Activated CD4-positive, alpha-beta T cell treated with anti-CD3 and anti-CD28 coated beads for 36 hours (primary cell): ENCODE data around the gene TTC32. TPM values are rescaled to one million over a fixed set of nuclear protein-coding genes. Genes with fewer than 3 reads are reported as not detected.

ENCODE experiments used
- ATAC-seq: fragments of 200-7000 bp; cut with Tn5 transposase; one replicate; pipeline ENCODE4 v1.10.0; 2021; ENCODE audit warnings: mild to moderate bottlenecking, moderate library complexity
- CTCF ChIA-PET: fragments of 350-600 bp; sonication (Branson Sonifier 250); formaldehyde crosslinking; loops from one replicate; lab custom pipeline; 2021; ENCODE audit warnings: antibody characterized with exemption; lab: Charles Lee
- POLR2A ChIA-PET: fragments of 350-600 bp; sonication (Branson Sonifier 250); formaldehyde crosslinking; loops from one replicate; lab custom pipeline; 2021; ENCODE audit warnings: antibody characterized with exemption, inconsistent platforms; lab: Charles Lee
- DNase-seq: peaks from one replicate; pipeline ENCODE4 v3.0.0-alpha.2; 2020
- H3K27ac Mint-ChIP-seq: one replicate; pipeline ENCODE4 v1.8.0; 2021; ENCODE audit warnings: mixed read lengths
- H3K27me3 Mint-ChIP-seq: one replicate; pipeline ENCODE4 v1.8.0; 2021; ENCODE audit warnings: mixed read lengths
- H3K36me3 Mint-ChIP-seq: one replicate; pipeline ENCODE4 v1.8.0; 2021; ENCODE audit warnings: low read depth, mixed read lengths
- H3K4me1 Mint-ChIP-seq: one replicate; pipeline ENCODE4 v1.8.0; 2021; ENCODE audit warnings: mixed read lengths
- H3K4me3 Mint-ChIP-seq: one replicate; pipeline ENCODE4 v1.8.0; 2021; ENCODE audit warnings: mild to moderate bottlenecking, moderate library complexity, mixed read lengths
- H3K9me3 Mint-ChIP-seq: one replicate; pipeline ENCODE4 v1.8.0; 2021; ENCODE audit warnings: low read depth, mixed read lengths
- intact Hi-C, 2 experiments: fragments of 100-400 bp; cut with DNase I in 1 of 2; cut with micrococcal nuclease in 1 of 2; formaldehyde crosslinking; loops; one replicate each; pipeline versions ENCODE4 v1.14.2 to v1.15.1; 2022 to 2024; cut with DNase I, micrococcal nuclease
- total RNA-seq, 2 experiments: library from RNA; stranded (reverse); gene quantifications; one replicate each; pipeline ENCODE4 v1.2.3, GENCODE V29; 2021

TTC32 gene
- total RNA-seq, 2 experiments from 2014 or later = 8.8 to 15.7 TPM

DNA sequence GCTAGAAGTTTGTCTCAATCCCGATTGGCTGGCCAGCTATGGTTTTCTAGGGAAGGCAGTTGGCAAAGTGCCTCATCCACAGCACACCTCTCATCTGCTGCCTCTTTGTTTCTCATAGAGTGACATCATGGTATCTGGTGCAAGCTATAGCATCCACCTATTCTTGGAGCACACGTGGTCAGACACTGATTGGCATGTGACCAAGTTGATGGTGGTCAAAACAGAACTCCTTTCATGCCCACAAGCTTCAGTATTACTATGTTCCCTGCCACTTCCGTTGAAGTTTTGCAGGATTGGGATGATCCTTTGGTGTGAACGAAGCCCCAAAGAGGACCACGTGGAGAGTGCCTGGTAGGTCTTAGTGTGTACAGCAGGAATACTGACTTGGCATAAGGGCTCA lies 28.8 kb downstream of the TTC32 start:
- peaks cover 17% of the 10 kb centered on the region for H3K4me1 Mint-ChIP-seq
- H3K9me3 Mint-ChIP-seq = no peaks in the 10 kb centered on the region
- H3K27me3 Mint-ChIP-seq = no peaks in the 10 kb centered on the region
- H3K27ac Mint-ChIP-seq = no peak overlapping the region
- no peak for DNase-seq
- POLR2A ChIA-PET = no interaction called here
- no peak overlapping the region for H3K4me3 Mint-ChIP-seq
- no peak for ATAC-seq
- intact Hi-C loops = no loop called here
- CTCF ChIA-PET = interaction anchor here (1.0 kb wide), 1 partner anchor 10 kb away, joined by 3 read pairs; no protein-coding TSS in a partner anchor
- peaks cover 9% of the 10 kb centered on the region for H3K36me3 Mint-ChIP-seq

DNA sequence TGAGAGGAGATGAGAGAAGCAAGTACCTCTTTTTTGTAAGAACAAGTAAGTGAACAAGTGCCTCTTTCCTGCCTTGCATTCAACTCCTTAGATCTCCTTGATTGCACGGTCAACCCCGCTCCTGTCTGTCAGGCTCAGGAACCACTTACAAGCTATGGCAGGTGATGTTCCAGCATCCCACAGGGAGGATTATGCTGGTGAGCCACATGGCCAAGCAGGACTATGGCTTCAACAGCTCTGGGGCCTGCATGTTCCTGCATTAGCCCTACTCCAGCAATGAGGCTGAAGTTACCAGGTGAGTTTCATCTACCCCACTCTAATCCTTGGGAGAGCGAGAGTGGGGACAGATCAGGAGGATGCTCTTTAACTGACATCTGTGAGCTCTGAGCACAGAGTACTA lies 29.5 kb downstream of the TTC32 start:
- intact Hi-C loops = no loop called here

DNA sequence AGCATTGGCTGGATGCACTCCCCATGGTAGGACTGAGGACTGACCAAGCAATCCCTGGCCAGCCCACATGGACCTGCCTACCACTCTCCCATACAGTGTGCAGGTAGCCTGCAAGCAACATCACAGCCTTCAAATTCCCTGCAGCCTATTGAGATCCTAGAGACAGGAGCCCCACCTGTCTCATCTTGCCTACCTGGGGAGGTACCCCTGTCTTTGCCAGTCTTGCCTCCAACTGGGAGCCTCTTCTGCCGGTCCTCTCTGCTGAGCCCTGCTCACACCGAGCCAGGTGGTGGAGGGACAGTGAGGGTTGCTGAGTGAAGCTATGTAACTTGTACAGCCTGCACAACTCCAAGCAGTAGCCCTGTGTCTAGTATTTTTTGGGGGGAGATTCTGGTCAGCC lies 29.9 kb downstream of the TTC32 start:
- peaks cover 20% of the 10 kb centered on the region for H3K4me1 Mint-ChIP-seq
- H3K4me3 Mint-ChIP-seq = no peak overlapping the region
- intact Hi-C loops = no loop called here
- no peak overlapping the region for H3K27ac Mint-ChIP-seq
- ATAC-seq (no peak), DNase-seq (no peak)
- POLR2A ChIA-PET = no interaction called here
- peaks cover 4% of the 10 kb centered on the region for H3K36me3 Mint-ChIP-seq
- no peaks in the 10 kb centered on the region for H3K27me3 Mint-ChIP-seq
- CTCF ChIA-PET = interaction anchor here (0.5 kb wide), 1 partner anchor 145 kb away, joined by 3 read pairs; no protein-coding TSS in a partner anchor
- no peaks in the 10 kb centered on the region for H3K9me3 Mint-ChIP-seq

More for the DNA sequence above, 29.5 kb downstream of the TTC32 start:
- H3K4me1 Mint-ChIP-seq = peaks cover 20% of the 10 kb centered on the region
- ChIA-PET CTCF (no interaction called here), POLR2A (no interaction called here)
- DNase-seq (no peak), ATAC-seq (no peak)
- H3K36me3 Mint-ChIP-seq = peaks cover 6% of the 10 kb centered on the region
- no peaks in the 10 kb centered on the region for H3K9me3 Mint-ChIP-seq
- no peak overlapping the region for H3K27ac Mint-ChIP-seq
- H3K4me3 Mint-ChIP-seq = no peak overlapping the region
- no peaks in the 10 kb centered on the region for H3K27me3 Mint-ChIP-seq

DNA sequence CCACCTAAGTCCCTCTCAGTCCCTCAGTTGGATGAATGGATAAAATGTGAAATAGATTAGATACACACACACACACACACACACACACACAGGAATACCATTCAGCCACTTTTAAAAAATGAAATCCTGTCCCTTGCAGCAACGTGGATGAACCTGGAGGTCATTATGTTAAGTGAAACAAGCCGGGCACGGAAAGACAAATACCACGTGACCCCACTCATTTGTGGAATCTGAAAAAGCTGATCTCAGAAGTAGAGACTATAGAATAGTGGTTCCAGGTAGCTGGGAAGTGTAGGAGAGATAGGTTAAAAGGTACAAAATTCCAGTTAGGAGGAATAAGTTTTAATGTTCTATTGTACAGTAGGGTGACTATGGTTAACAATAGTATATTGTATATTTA lies 31.0 kb downstream of the TTC32 start:
- Mint-ChIP-seq H3K4me1 (peaks cover 20% of the 10 kb centered on the region), H3K4me3 (no peak overlapping the region), H3K9me3 (no peaks in the 10 kb centered on the region), H3K27me3 (no peaks in the 10 kb centered on the region), H3K36me3 (no peaks in the 10 kb centered on the region), H3K27ac (no peak overlapping the region)
- DNase-seq (no peak), ATAC-seq (no peak)
- intact Hi-C loops = no loop called here
- CTCF ChIA-PET = interaction anchor here (0.6 to 1.1 kb wide), 2 partner anchors 9 to 521 kb away, joined by 3 read pairs; no protein-coding TSS in a partner anchor
- POLR2A ChIA-PET = no interaction called here

DNA sequence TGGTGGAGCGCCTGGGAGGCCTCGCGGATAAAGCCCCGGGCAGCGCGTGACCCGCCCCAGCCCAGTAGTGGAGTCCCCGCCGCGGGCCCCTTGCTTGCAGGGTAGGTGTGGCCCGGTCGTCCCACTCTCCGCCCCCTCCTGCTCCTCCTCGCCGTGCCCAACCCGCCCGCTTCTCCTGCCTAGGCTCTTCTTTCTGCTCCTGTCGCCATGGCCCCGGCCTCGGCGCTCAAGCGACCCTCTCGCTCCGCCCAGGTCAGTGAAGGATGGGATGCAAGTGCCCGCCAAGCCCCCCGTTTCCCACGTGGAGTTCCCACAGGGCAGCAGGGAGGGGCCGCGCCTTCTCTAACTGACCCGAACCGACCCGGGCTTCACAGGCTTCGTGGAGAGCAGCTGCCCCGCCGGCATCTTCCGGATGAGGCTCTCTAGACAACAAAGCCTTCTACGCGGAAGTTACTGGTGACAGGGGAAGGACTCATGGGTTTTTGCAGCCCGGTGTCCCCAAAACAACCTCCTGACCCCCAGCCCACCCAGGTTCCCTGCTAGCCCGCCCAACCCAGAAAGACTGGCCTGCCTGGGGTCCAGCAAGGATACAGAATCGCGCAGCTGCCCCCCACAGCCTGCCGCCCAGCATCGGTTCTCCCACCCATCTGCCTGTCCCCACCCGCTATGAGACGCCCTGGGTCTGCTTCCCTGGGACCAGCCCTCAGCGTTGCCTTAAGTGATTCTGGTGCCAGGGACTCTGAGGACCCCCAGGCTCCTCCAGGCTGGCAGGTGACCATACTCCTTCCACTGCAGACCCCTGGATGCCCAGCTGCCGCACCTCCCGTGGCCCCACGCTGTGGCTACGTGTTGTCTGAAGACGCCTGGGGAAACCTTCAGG lies 32.8 kb downstream of the TTC32 start:
- ChIA-PET CTCF (interaction anchor here (0.6 to 1.4 kb wide), 3 partner anchors 31 to 1348 kb away, joined by 3 to 4 read pairs (median 3); no protein-coding TSS in a partner anchor), POLR2A (no interaction called here)
- Mint-ChIP-seq H3K36me3 (no peaks in the 10 kb centered on the region), H3K4me3 (peak overlapping the region; percentile 76), H3K9me3 (no peaks in the 10 kb centered on the region), H3K4me1 (peaks cover 20% of the 10 kb centered on the region), H3K27me3 (no peaks in the 10 kb centered on the region), H3K27ac (peak overlapping the region; percentile 87)
- DNase-seq = peak; percentile 73
- intact Hi-C loops = loop anchor here in 1 of 2 experiments (2.0 to 5.0 kb wide), 2 partner anchors 32 to 1312 kb away; partner anchors contain the start of gene TTC32
- peak; percentile 88 for ATAC-seq

DNA sequence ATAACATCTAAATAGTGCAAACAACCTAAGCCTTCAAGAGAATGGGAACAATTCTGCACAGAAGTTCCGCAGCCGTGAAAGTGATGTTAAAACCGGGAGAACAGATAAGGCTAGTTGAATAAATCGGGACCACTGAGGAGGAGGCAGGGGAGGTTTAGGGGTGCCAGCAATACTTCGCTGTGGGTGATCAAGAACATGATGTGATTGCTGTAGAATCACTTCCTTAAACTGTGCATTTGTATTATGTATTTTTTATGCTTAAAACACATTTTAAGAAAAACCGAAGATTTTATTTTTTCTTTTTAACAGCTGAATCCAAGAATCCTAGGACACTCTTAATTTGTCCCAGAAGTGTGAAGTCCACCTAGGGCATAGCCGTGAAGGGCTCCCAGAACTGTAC lies 33.6 kb downstream of the TTC32 start:
- Mint-ChIP-seq H3K36me3 (no peaks in the 10 kb centered on the region), H3K4me3 (peak overlapping the region; percentile 76), H3K4me1 (peaks cover 21% of the 10 kb centered on the region), H3K27me3 (no peaks in the 10 kb centered on the region), H3K27ac (peak overlapping the region; percentile 5), H3K9me3 (no peaks in the 10 kb centered on the region)
- CTCF ChIA-PET = interaction anchor here (0.6 to 1.4 kb wide), 3 partner anchors 32 to 1347 kb away, joined by 3 to 4 read pairs (median 3); no protein-coding TSS in a partner anchor
- intact Hi-C loops = loop anchor here in 1 of 2 experiments (2.0 to 5.0 kb wide), 2 partner anchors 33 to 1311 kb away; partner anchors contain the start of gene TTC32
- no peak for ATAC-seq
- DNase-seq = no peak
- POLR2A ChIA-PET = no interaction called here

DNA sequence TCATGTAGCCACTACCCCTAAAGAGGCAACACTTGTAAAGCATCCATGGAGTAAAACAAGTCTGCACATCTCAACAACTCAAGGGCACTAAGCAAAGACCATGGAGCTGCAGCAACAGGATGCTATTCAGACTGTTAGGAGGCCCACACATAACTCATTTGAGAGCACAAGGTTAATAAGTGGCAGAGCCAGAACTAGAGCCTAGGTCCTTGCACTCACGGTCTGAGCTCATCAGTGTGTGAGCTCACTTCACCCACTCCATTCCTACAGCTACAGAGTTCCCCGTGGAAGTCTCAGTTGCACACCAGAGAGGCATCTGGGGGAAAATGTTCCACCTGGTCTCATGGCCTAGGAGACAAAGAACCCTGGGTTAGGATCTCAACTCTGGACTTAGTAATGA lies 35.0 kb downstream of the TTC32 start:
- no peak for DNase-seq
- H3K27ac Mint-ChIP-seq = no peak overlapping the region
- ChIA-PET POLR2A (no interaction called here), CTCF (no interaction called here)
- no peak for ATAC-seq
- intact Hi-C loops = loop anchor here in 1 of 2 experiments (5.0 kb wide), 1 partner anchor 1309 kb away; no protein-coding TSS in a partner anchor
- no peaks in the 10 kb centered on the region for H3K36me3 Mint-ChIP-seq
- H3K9me3 Mint-ChIP-seq = no peaks in the 10 kb centered on the region
- no peak overlapping the region for H3K4me3 Mint-ChIP-seq
- H3K4me1 Mint-ChIP-seq = peaks cover 21% of the 10 kb centered on the region
- H3K27me3 Mint-ChIP-seq = peaks cover 2% of the 10 kb centered on the region

DNA sequence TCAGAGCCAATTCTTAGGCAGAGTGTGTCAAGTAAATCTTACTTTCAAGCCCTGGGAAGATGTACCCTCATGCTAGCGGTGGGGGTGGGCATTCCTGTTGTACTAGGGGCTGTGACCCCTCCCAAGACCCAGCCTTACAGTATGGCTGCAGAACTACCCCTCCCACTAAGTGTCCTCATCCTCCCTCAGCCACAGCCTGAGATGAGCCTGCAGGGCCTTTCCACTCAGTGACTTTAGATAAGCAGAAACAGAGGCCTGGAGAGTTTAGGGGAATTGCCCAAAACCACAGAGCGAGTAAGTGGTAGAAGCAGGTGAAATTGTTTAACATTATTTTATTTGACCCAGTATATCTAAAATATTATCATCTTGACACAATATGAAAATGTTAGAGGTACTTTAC lies 36.6 kb downstream of the TTC32 start:
- Mint-ChIP-seq H3K4me3 (no peak overlapping the region), H3K4me1 (peaks cover 21% of the 10 kb centered on the region), H3K27me3 (peaks cover 2% of the 10 kb centered on the region), H3K9me3 (no peaks in the 10 kb centered on the region), H3K36me3 (no peaks in the 10 kb centered on the region), H3K27ac (no peak overlapping the region)
- DNase-seq (no peak), ATAC-seq (no peak)
- ChIA-PET CTCF (interaction anchor here (0.6 to 1.2 kb wide), 4 partner anchors 10 to 1339 kb away, joined by 3 read pairs; no protein-coding TSS in a partner anchor), POLR2A (no interaction called here)
- intact Hi-C loops = loop anchor here in 1 of 2 experiments (5.0 kb wide), 1 partner anchor 1308 kb away; no protein-coding TSS in a partner anchor

DNA sequence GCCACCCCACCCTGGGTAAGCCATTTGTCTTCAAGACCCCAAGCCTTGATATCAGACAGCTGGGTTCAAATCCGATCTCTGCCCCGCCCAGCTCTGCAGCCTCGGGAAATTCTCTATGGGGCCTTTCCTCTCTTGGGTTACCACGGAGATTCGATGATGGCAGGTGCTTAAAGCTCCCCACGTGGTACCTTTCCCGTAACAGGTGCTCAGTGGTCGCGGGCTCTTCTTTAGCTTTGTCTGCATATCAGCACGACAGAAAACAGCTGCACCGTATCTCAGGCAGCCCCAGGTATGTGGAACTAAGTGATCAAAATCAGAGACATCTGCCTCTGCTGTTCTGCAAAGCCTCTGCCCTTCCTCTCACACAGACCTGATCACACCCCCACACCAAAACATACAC lies 37.4 kb downstream of the TTC32 start:
- no peaks in the 10 kb centered on the region for H3K9me3 Mint-ChIP-seq
- H3K27me3 Mint-ChIP-seq = peaks cover 2% of the 10 kb centered on the region
- no peak overlapping the region for H3K27ac Mint-ChIP-seq
- no peak overlapping the region for H3K4me3 Mint-ChIP-seq
- ChIA-PET CTCF (interaction anchor here (0.7 to 1.2 kb wide), 3 partner anchors 10 to 1344 kb away, joined by 3 read pairs; no protein-coding TSS in a partner anchor), POLR2A (no interaction called here)
- ATAC-seq (no peak), DNase-seq (no peak)
- no peaks in the 10 kb centered on the region for H3K36me3 Mint-ChIP-seq
- peaks cover 15% of the 10 kb centered on the region for H3K4me1 Mint-ChIP-seq
- intact Hi-C loops = loop anchor here in 1 of 2 experiments (5.0 kb wide), 1 partner anchor 97 kb away; no protein-coding TSS in a partner anchor

DNA sequence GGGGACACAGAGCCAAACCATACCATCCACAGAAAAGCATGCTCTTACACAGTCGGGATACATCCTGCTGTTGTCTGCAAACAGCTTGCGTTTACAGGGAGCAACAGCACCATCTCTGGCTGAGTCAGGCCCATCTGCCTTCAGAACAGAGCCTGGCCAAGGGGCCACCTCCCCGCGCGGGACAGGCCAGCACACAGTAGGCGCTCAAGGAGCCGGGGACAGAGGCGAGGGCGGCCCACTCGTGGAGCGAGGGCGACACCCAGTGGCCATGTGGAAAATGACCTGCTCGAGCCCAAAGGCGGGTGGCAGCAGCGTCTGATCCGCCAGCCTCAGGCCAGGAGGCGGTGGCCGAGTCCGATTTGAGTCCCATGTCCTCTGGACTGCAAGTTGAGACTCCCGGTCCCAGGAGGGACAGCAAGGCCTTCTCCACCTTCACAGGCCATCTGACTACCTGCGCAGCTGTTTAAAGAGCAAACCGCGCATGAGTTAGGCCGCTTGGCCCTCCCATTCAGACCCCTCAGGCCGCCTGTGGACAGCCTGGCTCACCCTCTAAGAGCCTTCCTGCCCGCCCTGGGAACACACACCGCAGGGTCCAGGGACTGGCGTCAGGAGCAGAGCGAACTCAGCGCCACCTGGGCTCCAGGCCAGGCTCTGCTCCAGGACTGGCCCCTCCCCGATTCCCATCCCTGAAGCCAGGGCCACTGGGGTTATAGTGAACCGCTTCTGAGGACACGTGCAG lies 38.3 kb downstream of the TTC32 start:
- H3K4me3 Mint-ChIP-seq = no peak overlapping the region
- H3K9me3 Mint-ChIP-seq = no peaks in the 10 kb centered on the region
- CTCF ChIA-PET = interaction anchor here (0.6 to 1.9 kb wide), 5 partner anchors 45 to 1342 kb away, joined by 3 to 4 read pairs (median 3); no protein-coding TSS in a partner anchor
- H3K4me1 Mint-ChIP-seq = peaks cover 8% of the 10 kb centered on the region
- peaks cover 2% of the 10 kb centered on the region for H3K27me3 Mint-ChIP-seq
- DNase-seq = peak; percentile 81
- no peaks in the 10 kb centered on the region for H3K36me3 Mint-ChIP-seq
- ATAC-seq = peak; percentile 84
- intact Hi-C loops = loop anchor here (1.0 to 5.0 kb wide), 10 partner anchors 96 to 1475 kb away; partner anchors contain the start of gene OSR1 (in 1 of the 2)
- POLR2A ChIA-PET = no interaction called here
- no peak overlapping the region for H3K27ac Mint-ChIP-seq

DNA sequence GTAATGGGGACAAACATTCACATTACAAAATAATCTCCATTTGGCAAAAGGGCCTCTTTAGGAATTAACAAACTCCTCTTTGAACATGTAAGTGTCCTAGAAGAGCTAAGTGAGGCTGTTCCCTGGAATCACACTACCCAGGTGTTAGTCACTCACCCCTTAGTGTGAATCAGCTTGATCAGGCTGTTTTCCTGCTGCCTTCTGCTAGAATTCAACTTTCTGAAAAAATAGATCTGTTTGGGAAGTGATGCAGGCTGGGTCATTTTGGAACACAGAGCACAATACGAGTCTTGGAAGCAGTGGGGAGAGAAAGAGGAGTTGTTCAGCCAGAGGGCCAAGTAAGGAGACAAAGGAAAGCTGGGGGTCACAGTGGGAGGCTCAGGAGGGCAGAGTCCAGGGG lies 40.0 kb downstream of the TTC32 start:
- DNase-seq = no peak
- Mint-ChIP-seq H3K4me1 (peaks cover 2% of the 10 kb centered on the region), H3K4me3 (no peak overlapping the region), H3K27ac (no peak overlapping the region), H3K27me3 (peaks cover 5% of the 10 kb centered on the region), H3K36me3 (no peaks in the 10 kb centered on the region), H3K9me3 (no peaks in the 10 kb centered on the region)
- ChIA-PET POLR2A (no interaction called here), CTCF (interaction anchor here (0.8 kb wide), 1 partner anchor 511 kb away, joined by 3 read pairs; no protein-coding TSS in a partner anchor)
- ATAC-seq = no peak
- intact Hi-C loops = loop anchor here (2.0 to 5.0 kb wide), 4 partner anchors 95 to 1111 kb away; partner anchors contain the start of gene OSR1 (in 1 of the 2)
